Cardiac muscle cell (in vitro differentiated cells and primary cell): ENCODE measurements around the gene POLE2. TPM values are rescaled to one million over a fixed set of nuclear protein-coding genes. Genes with fewer than 3 reads are reported as not detected.

Experiments used
- DNase-seq, 2 donors: peaks; one replicate each; pipeline versions ENCODE4 v3.0.0 to v3.0.0-alpha.2; 2010 to 2017; ENCODE audit warnings: low read depth in 1 of 2, low spot score in 1 of 2
- H3K27ac ChIP-seq: fragments of 200-600 bp; sonication (generic); 2 replicates; pipeline ENCODE4 v1.5.1; 2016
- H3K27me3 ChIP-seq: fragments of 200-600 bp; sonication (generic); 2 replicates; pipeline ENCODE4 v1.6.0; 2016; ENCODE audit warnings: control low read depth
- H3K36me3 ChIP-seq: fragments of 200-600 bp; sonication (generic); 2 replicates; pipeline ENCODE4 v1.5.1; 2016; ENCODE audit warnings: control low read depth
- H3K4me1 ChIP-seq: fragments of 200-600 bp; sonication (generic); 2 replicates; pipeline ENCODE4 v1.8.1; 2017; ENCODE audit warnings: low read depth, mild to moderate bottlenecking, mixed run types
- H3K4me3 ChIP-seq: fragments of 200-600 bp; sonication (generic); 2 replicates; pipeline ENCODE4 v1.5.1; 2016; ENCODE audit warnings: mild to moderate bottlenecking
- H3K9me3 ChIP-seq: fragments of 200-600 bp; sonication (generic); 2 replicates; pipeline ENCODE4 v1.5.1; 2017; ENCODE audit warnings: low read depth, mild to moderate bottlenecking, control low read depth
- polyA plus RNA-seq: library from polyadenylated mRNA; unstranded; fragments of >200 nt; fragmentation: Nextera tagmentation; extraction: Ambion mirVana; gene quantifications from 2 replicates; pipeline ENCODE4 v1.2.1, GENCODE V29; 2016
- total RNA-seq: library from RNA; depleted of rRNA; stranded (reverse); fragments of >200 nt; gene quantifications from 2 replicates; pipeline ENCODE4 v1.2.3, GENCODE V29; 2016
- TF ChIP-seq, protein P1 (sequence below): IDR thresholded peaks from 2 replicates; pipeline ENCODE4 v1.5.1; 2012; ENCODE audit warnings: low read depth, mild to moderate bottlenecking, low read length

Gene POLE2
- total and polyA plus RNA-seq, 2 experiments from 2014 or later: 4.5 to 9.0 TPM

DNA sequence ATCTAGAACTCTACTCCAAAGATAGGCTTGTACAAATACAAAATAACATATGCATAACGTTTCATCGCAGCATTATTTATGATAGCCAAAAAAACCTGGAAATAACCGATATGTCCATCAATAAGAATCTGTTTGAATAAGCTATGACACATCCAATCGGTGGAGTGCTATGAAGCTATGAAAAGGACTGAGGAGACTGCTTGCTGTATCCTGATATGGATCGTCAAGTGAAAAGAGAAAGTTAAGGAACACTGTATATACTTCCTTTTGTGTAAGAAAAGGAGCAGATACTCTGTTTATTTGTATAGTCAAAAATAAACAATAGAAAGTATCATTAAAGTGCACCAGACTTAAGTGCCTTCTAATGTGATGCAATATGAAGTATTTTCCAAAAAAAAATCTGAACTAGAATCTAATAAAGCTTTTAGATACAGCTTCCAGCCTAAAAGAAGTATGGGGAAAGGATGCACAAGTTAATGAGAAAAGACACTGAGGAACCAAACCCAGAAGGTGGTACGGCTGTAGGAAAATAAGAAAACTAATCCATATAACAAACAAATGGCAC, 4.3 kb upstream of the POLE2 start:
- peaks cover 8% of the 10 kb centered on the region for H3K4me1 ChIP-seq
- H3K27me3 ChIP-seq: no peaks in the 10 kb centered on the region
- no peaks in the 10 kb centered on the region for H3K36me3 ChIP-seq
- H3K27ac ChIP-seq: peak overlapping the region; percentile 95
- H3K4me3 ChIP-seq: peak overlapping the region; percentile 44
- TF ChIP-seq, protein P1, sequence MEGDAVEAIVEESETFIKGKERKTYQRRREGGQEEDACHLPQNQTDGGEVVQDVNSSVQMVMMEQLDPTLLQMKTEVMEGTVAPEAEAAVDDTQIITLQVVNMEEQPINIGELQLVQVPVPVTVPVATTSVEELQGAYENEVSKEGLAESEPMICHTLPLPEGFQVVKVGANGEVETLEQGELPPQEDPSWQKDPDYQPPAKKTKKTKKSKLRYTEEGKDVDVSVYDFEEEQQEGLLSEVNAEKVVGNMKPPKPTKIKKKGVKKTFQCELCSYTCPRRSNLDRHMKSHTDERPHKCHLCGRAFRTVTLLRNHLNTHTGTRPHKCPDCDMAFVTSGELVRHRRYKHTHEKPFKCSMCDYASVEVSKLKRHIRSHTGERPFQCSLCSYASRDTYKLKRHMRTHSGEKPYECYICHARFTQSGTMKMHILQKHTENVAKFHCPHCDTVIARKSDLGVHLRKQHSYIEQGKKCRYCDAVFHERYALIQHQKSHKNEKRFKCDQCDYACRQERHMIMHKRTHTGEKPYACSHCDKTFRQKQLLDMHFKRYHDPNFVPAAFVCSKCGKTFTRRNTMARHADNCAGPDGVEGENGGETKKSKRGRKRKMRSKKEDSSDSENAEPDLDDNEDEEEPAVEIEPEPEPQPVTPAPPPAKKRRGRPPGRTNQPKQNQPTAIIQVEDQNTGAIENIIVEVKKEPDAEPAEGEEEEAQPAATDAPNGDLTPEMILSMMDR: no peak
- peak in 1 of 2 donors; percentile 10 for DNase-seq
- H3K9me3 ChIP-seq: no peaks in the 10 kb centered on the region

DNA sequence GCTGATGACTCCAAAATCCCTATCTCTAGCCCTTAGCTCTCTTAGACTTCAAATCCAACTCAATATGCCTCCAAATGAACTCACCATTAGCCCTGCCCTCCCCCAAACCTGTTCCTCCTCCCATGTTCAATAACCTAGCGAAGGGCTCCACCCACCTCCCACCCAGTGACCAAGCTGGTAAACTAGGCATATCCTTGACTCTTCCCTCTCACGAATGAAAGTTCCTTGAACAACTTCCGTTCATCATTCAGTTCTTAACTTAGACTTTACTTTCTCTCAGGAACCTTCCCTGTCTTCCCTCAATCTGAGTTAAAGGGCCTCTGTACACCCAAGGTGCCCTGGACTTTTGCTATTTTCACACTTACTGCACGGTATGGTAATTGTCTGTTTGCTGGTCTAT, 3.0 kb upstream of the POLE2 start:
- Histone ChIP-seq H3K9me3 (no peaks in the 10 kb centered on the region), H3K27ac (no peak overlapping the region), H3K36me3 (no peaks in the 10 kb centered on the region), H3K27me3 (no peaks in the 10 kb centered on the region), H3K4me3 (no peak overlapping the region), H3K4me1 (peaks cover 8% of the 10 kb centered on the region)
- DNase-seq: no peak
- TF ChIP-seq, protein P1: no peak

DNA sequence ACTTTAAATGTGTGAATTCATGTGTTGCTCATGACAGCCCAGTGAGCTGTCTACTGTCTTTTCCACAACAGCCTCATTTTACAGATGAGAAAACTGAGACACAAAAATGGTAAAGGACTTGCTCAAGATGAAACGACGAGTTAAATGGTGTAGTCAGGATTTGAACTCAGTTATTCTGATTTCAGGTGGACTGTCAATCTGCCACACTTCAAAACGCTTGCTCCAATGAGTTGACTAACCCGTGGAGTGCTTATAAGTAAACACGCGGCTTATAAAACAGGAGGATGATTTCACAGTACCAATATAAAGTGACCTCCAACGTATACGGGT, 652 bp upstream of the POLE2 start:
- TF ChIP-seq, protein P1: no peak
- H3K27me3 ChIP-seq: no peaks in the 10 kb centered on the region

DNA sequence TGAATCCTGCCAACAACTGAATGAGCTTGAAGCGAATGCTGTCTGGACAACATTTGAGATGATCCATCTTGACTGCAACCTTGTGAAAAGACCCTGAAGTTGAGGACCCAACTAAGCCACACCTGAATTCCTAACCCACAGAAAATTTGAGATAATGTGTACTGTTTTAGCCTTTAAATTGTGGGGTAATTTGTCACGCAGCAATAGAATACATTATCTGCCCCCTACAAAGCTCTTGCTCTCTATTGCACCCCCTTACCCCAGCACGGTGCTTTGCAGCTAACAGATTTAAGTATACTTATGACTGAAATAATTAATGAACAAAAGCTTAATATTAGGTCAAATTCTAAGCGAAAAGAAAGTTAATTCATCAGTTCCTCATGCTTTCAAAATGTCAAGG, 1.6 kb downstream of the POLE2 start:
- H3K9me3 ChIP-seq: no peaks in the 10 kb centered on the region
- no peak overlapping the region for H3K27ac ChIP-seq
- no peak for DNase-seq
- no peaks in the 10 kb centered on the region for H3K27me3 ChIP-seq
- H3K4me3 ChIP-seq: no peak overlapping the region
- H3K36me3 ChIP-seq: no peaks in the 10 kb centered on the region
- TF ChIP-seq, protein P1: no peak
- no peaks in the 10 kb centered on the region for H3K4me1 ChIP-seq

More for the DNA sequence above, 652 bp upstream of the POLE2 start:
- H3K9me3 ChIP-seq: no peaks in the 10 kb centered on the region
- no peak overlapping the region for H3K27ac ChIP-seq
- peaks cover 3% of the 10 kb centered on the region for H3K4me1 ChIP-seq
- no peak for DNase-seq
- H3K36me3 ChIP-seq: no peaks in the 10 kb centered on the region
- no peak overlapping the region for H3K4me3 ChIP-seq

DNA sequence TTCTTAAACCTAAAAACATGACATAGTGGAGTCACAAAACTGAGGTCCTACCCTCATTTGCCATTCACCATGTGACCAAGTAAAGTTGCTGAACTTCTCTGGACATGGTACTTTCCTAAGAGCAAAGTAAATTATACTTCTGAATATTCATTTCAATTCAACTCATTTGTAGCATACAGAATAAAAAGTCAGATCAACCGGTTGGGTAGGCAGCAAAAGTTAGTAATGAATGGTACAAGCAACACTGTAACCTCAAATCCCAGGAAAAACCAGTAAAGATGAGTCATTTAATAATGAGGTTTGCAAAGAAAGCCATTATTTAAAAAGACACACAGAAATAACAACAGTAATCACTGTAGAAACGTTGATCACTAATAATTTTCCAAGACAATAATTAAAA, 8.7 kb downstream of the POLE2 start:
- no peak overlapping the region for H3K27ac ChIP-seq
- no peaks in the 10 kb centered on the region for H3K4me1 ChIP-seq
- no peak for DNase-seq
- H3K4me3 ChIP-seq: no peak overlapping the region
- TF ChIP-seq, protein P1: no peak
- no peaks in the 10 kb centered on the region for H3K27me3 ChIP-seq
- H3K36me3 ChIP-seq: no peaks in the 10 kb centered on the region
- H3K9me3 ChIP-seq: no peaks in the 10 kb centered on the region

DNA sequence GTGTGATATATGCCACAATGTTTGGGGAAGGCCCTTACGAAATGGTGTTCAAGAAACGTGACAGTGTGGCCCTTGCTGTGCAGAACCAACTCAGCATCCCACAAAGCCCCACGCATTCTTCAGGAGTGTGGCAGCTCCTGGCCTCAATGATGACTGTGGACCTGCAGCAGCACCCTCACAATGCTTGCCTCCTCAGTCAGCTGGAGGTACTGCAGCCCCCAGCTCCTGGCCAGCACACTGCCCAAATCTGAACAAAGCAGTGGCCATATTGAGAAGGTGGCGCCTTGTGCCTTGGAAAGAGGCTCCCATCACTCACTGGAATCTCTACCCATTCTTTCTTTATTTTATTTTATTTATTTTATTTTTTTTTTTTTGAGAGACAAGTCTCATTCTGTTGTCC, 10.4 kb downstream of the POLE2 start:
- no peak for DNase-seq
- no peaks in the 10 kb centered on the region for H3K27me3 ChIP-seq

More for the DNA sequence above, 10.4 kb downstream of the POLE2 start:
- H3K36me3 ChIP-seq: no peaks in the 10 kb centered on the region
- TF ChIP-seq, protein P1: no peak
- no peaks in the 10 kb centered on the region for H3K4me1 ChIP-seq
- no peak overlapping the region for H3K27ac ChIP-seq
- no peaks in the 10 kb centered on the region for H3K9me3 ChIP-seq
- H3K4me3 ChIP-seq: no peak overlapping the region
